Measurements from ENCODE around the gene ING3. TPM values are rescaled to one million over a fixed set of nuclear protein-coding genes. Genes with fewer than 3 reads are reported as not detected.
A peak's percentile ranks its signal among the peaks of the same experiment; 100 is the strongest.

Gene ING3
- total RNA-seq, 1 donor from 2014 or later, result 6.8 TPM

- Histone ChIP-seq H3K27ac (peak overlapping the region; percentile 83 to 88), H3K9me3 (no peaks in the 10 kb centered on the region), H3K4me3 (no peak overlapping the region), H3K36me3 (no peaks in the 10 kb centered on the region), H3K27me3 (no peaks in the 10 kb centered on the region), H3K4me1 (peaks cover 5 to 36% of the 10 kb centered on the region in 2 donors)
- no peak for DNase-seq (ENCODE audit: low spot score in 2 of 2)
- no peak for TF ChIP-seq CTCF (IDR thresholded peaks at IDR 0.05)
- intact Hi-C loops (cut with DNase I), result no loop called here
Measured at GRCh38 chr7:120996988-120997345, 46.4 kb downstream of the ING3 start.

DNA sequence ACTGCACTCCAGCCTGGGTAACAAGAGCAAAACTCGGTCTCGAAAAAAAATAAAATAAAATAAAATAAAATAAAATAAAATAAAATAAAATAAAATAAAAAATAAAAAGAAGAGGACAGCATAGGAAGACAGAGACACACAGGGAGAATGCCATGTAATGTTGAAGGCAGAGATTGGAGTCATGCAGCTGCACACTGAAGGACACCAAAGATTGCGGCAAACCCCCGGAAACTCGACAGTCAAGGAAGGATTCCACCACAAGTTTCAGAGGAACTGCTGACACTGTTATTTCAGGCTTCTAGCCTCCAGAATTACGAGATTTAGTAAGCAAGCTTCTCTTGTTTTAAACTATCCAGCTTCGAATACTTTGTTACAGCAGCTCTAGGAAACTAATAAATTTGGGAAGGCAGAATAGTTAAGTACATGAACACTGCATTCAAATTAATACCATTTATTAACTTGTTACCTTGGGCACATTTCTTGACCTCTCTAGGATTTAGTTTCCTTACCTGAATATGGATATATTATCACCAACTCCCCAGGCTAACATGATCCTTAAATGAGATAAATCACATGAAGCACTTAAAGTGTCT, 47.4 kb downstream of the ING3 start:
- Histone ChIP-seq H3K4me1 (peaks cover 5 to 39% of the 10 kb centered on the region in 2 donors), H3K27me3 (no peaks in the 10 kb centered on the region), H3K4me3 (peak overlapping the region in 1 of 2 donors; percentile 28), H3K27ac (peak overlapping the region; percentile 83 to 88), H3K36me3 (no peaks in the 10 kb centered on the region), H3K9me3 (no peaks in the 10 kb centered on the region)
- TF ChIP-seq CTCF (IDR thresholded peaks at IDR 0.05), result no peak
- no peak for DNase-seq (ENCODE audit: low spot score in 2 of 2)
- intact Hi-C loops (cut with DNase I), result no loop called here

GRCh38 chr7:120998520-120998919, 47.9 kb downstream of the ING3 start:
- intact Hi-C loops (cut with DNase I), result no loop called here
- peaks cover 5 to 42% of the 10 kb centered on the region in 2 donors for H3K4me1 ChIP-seq
- no peak for DNase-seq (ENCODE audit: low spot score in 2 of 2)

GRCh38 chr7:120998996-120999565, 48.5 kb downstream of the ING3 start:
- peak overlapping the region; percentile 83 to 88 for H3K27ac ChIP-seq
- intact Hi-C loops (cut with DNase I), result no loop called here
- peaks cover 2 to 44% of the 10 kb centered on the region in 2 donors for H3K4me1 ChIP-seq
- no peaks in the 10 kb centered on the region for H3K9me3 ChIP-seq
- no peak for DNase-seq (ENCODE audit: low spot score in 2 of 2)
- peak overlapping the region; percentile 23 to 43 for H3K4me3 ChIP-seq
- no peaks in the 10 kb centered on the region for H3K36me3 ChIP-seq
- TF ChIP-seq CTCF (IDR thresholded peaks at IDR 0.05), result no peak
- H3K27me3 ChIP-seq, result no peaks in the 10 kb centered on the region

More at GRCh38 chr7:120998520-120998919, 47.9 kb downstream of the ING3 start:
- no peak for TF ChIP-seq CTCF (IDR thresholded peaks at IDR 0.05)
- Histone ChIP-seq H3K27me3 (no peaks in the 10 kb centered on the region), H3K36me3 (no peaks in the 10 kb centered on the region), H3K4me3 (peak overlapping the region in 1 of 2 donors; percentile 28), H3K27ac (peak overlapping the region; percentile 83 to 88), H3K9me3 (no peaks in the 10 kb centered on the region)

DNA sequence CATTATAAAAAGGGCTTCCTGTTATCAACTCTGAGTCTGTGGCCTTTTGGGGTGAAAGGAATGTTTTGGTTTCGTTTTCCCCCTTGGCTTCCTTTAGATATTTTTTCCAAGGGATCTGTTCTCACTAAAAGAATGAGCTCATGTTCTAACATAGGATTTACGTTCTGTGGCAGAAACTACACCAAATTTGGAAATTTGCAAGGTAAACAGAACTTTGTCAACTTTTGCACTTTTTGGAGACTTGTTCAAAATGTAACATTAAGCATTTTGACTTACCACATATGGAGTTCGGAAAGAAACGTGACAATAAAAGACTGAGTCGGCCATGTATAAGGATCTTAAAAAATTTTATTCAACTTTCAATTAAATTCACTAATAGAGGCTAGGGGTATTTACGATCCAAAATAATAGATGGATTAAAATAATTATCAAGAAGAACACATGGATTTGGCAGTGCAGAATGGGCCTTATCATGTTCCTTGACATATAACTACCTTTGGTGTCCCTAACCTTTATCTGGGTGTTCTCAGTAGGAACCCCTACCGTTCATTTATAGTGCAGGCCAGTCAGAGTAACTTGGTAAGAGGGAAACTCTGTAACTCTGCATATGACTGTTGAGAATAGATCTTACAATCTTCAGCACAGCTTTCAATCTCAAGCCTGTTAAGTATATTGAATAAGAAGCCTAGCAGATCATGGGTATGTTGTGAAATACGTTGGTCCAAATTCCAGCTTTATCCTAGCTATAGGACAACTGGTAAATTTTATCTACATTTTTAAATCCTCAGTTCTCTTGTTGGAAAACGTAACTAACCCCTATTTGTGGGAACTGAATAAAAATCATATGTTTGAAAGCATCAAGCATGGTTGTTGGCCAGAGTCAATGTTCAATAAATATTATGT, 49.8 kb downstream of the ING3 start:
- Histone ChIP-seq H3K27me3 (no peaks in the 10 kb centered on the region), H3K4me1 (peaks cover 2 to 46% of the 10 kb centered on the region in 2 donors), H3K27ac (peak overlapping the region; percentile 83 to 88), H3K36me3 (no peaks in the 10 kb centered on the region), H3K4me3 (peak overlapping the region; percentile 23 to 43), H3K9me3 (no peaks in the 10 kb centered on the region)
- DNase-seq (ENCODE audit: low spot score in 2 of 2), result no peak
- TF ChIP-seq CTCF (IDR thresholded peaks at IDR 0.05), result peak in 2 of 3 experiments; percentile 7 to 12
- intact Hi-C loops (cut with DNase I), result no loop called here

All from ascending aorta (tissue), 2 donors.